Putamen (tissue), 1 donor: ENCODE data around the gene SLC4A1.

Source experiments
- DNase-seq: peaks from one replicate; pipeline ENCODE4 v3.0.0-alpha.2; 2016; ENCODE audit warnings: low spot score

The SLC4A1 gene

DNA sequence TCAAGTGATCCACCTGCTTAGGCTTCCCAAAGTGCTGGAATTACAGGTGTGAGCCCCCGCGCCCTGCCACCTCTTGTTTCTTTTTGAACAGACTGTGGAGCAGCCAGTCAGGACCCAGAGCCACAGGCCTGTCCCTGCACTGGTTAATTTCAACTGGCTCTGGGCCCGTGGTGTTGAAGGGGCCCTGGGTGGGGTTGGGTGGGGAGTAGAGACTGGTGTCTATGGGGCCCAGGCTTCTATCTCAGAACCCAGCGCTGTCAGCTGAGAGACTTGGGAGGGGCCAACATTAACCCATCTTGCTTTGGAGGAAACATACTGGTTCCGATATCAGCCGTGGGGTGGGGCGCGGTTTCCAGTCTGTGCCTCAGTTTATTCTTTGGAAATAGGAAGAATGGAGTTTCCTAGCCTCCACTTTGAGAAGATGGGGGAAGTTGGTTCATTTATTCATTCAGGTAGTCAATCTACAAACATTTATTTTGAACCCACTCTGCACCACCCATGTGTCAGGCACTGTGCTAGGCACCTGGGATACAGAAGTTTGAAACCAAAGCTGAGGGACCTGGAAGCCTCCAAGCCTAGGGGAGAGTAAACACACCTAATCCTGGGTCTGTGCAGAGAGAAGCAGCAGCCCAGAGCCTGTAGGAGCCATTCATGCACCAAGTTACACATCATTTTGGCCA lies 15.5 kb upstream of the SLC4A1 start:
- no peak for DNase-seq

GRCh38 chr17:44282264-44282663 lies 14.3 kb upstream of the SLC4A1 start:
- DNase-seq: no peak

DNA sequence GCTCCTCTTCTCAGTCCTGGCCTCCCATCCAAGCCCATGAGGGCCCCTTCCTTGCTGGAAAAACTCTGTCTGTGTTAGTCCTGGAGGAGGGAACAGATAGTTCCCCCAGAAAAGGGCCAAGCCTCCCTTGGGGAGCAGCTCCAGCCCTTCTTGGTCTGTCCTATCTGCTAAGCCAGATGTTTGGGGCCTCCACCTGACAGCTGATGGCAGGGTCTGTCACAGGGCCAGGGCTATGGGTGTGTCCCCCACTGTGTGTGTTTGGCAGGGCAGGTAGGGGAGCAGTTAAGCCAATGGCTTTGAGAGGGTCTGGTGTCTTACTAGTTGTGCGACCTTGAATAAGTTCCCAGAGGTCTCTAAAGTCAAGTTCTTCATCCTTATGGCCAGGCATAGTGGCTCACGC lies 13.6 kb upstream of the SLC4A1 start:
- DNase-seq: no peak

GRCh38 chr17:44280392-44280937 lies 12.5 kb upstream of the SLC4A1 start:
- DNase-seq: no peak

GRCh38 chr17:44279666-44280391 lies 11.9 kb upstream of the SLC4A1 start:
- DNase-seq: peak; percentile 47

GRCh38 chr17:44279346-44279665 lies 11.4 kb upstream of the SLC4A1 start:
- no peak for DNase-seq

GRCh38 chr17:44277976-44278375 lies 10.0 kb upstream of the SLC4A1 start:
- DNase-seq: no peak

- no peak for DNase-seq
These were observed 5.7 kb upstream of the SLC4A1 start for GRCh38 chr17:44273607-44274006.

DNA sequence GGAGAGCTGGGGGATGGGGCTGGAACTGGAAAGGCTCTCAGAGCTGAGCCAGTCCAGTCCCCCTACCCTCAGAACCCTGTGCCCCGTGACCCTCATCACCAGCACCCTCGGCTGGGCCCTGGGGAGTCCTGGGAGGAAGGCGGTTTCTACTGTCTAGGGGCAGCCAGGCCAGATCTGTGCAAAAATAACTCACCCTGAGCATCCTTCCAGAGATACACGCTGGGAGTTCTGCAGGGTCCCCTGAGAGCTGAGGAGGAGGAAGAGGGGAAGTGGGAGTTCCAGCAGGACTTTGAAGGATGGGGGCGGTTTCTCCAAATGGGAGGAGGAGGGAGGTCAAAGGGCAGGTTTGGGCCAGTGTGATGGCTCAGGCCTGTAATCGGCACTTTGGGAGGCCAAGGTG lies 5.0 kb upstream of the SLC4A1 start:
- DNase-seq: no peak

- DNase-seq: no peak
These were observed 4.5 kb upstream of the SLC4A1 start for GRCh38 chr17:44272321-44272951.

- no peak for DNase-seq
These were observed 1.8 kb upstream of the SLC4A1 start for GRCh38 chr17:44269535-44270240.

DNA sequence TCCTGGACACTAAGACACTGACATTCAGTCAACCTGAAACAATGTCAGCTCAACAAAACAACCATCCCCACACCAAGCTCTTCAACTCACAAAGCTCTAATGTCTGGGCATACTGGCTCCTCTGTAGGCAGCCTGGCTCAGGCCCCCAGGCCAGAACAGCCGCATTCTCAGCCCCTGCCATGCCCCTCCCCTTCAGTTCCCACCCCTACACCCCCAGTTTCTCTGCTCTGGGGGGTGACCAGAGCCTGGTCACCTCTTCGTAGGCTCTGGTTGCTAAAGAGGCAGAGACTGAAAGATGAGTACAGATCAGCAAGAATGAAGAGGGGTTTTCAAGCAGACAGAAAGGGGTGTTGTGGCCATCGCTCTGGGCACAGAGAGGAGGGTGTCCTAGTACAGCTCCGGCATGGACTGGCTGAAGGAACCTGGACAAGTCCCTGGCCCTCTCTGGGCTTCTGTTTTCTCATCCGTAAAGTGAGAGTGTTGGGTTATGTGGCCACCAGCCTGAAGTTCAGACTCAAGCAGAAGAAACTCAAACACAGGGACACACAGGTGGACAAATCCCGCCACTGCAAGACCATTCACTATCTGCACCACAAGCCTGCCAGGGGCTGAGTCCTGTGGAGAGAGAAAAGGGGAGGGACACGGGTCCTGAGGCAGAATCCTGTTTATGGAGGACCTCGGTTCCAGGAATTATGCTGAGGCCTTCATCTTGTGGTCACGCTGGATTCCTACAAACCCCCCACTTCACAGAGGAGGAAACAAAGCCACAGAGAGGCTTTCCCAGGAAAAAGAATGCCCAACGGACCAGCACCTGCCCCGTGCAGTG lies 987 bp upstream of the SLC4A1 start:
- no peak for DNase-seq

GRCh38 chr17:44267165-44267455 lies 825 bp downstream of the SLC4A1 start:
- no peak for DNase-seq

DNA sequence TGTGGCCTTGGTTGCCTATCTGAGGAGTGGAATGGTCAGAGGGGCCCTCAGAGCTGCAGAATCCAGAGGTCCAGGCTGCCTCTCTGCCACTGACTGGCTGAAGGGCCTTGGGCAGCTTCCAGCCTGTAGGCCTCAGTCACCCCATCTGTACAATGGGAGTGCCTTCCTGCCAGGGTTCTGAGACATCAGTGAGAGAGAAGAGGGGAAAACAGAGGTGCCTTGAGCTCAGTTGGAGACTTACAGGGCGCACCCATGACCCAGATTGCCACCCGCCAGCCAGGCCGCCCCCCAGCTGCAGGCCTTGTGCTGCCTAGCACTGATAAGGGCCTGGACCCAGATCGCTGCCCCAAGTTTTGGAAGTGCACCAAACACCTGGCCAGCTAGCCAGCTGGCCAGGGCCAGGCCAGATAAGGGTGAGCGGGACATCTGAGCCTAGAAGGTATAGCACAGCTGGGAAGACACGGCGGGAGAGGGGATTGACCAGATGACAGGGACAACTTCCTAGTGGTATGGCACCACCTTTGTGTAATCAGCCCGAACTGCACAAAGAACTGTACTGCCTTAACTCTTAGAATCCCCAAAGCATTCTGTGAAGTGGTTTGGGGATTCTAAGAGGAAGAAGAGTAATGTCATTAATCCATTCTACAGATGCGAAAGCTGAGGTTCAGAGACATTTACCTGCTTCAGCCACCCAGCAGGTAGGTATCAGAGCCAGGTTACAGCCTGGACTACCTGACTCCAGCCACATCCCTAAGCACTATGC lies 1.4 kb downstream of the SLC4A1 start:
- DNase-seq: no peak

GRCh38 chr17:44263345-44263902 lies 4.5 kb downstream of the SLC4A1 start:
- DNase-seq: no peak

- DNase-seq: no peak
These were observed 5.2 kb downstream of the SLC4A1 start for GRCh38 chr17:44262654-44263225.

- DNase-seq: no peak
These were observed 7.6 kb downstream of the SLC4A1 start for GRCh38 chr17:44260296-44260695.

GRCh38 chr17:44258811-44259351 lies 9.1 kb downstream of the SLC4A1 start:
- no peak for DNase-seq

DNA sequence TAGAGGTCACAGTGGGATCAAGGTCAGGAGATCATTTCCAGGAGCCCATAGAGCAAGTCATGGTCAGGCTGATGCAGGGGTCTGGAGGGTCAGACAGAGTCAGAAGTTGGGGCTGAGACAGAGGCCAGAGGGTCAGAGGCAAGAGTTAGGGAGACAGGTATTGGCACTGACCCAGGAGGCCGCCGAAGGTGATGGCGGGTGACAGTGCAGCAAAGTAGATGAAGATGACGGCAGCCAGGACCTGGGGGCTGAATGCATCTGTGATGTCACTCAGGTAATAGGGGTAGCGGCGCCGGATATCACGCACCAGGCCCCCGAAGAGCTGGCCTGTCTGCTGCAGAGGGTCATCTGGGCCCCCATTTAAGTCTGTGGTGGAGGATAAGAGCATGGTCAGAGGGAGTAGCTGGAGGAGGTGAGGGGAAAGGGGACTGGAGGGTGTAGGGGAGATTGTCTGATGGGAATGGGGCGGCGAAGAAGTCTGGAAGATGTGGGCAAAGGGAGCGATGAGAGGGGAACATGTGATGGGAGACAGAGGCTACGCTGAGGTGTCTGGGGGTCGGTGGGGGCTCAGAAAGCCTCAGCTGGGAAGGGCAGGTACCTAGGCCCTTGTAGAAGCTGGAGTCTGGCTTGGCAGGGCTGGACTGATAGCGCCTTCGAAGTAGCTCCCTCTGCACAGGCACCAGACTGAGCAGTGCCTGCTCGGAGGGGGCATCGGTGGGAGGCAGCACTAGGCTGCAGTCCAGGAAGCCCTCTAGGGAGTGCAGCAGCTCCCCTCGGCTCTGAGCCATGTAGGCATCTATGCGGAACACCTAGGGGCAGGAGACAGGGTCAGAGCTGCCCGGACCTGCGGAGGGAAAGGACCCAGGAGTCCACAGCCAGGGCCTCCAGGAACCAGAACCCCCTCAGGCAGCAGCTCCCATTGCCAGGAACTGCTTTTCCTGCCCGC lies 9.8 kb downstream of the SLC4A1 start:
- DNase-seq: no peak
